Right lobe of liver (tissue), 4 donors: ENCODE measurements around the gene LACRT.

Experiments used
- POLR2A ChIP-seq: fragments of 450-650 bp; IDR thresholded peaks from one replicate; pipeline ENCODE4 v1.6.1; 2017; ENCODE audit warnings: antibody characterized with exemption, mild to moderate bottlenecking
- TF ChIP-seq, protein P1 (sequence below), 4 donors: fragments of 200-600 bp in 3 of 4; fragments of 450-650 bp in 1 of 4; IDR thresholded peaks; one replicate each; pipeline versions ENCODE4 v1.5.1 to v1.8.0; 2016 to 2022; ENCODE audit warnings: antibody characterized with exemption in 4 of 4, mild to moderate bottlenecking in 2 of 4
- donor health status: DM: no; HTN: no; CAD: no.
- donor health status: DM: no; HTN: no; CAD: no.
- donor health status: DM: no; HTN: yes; CAD: no.

DNA sequence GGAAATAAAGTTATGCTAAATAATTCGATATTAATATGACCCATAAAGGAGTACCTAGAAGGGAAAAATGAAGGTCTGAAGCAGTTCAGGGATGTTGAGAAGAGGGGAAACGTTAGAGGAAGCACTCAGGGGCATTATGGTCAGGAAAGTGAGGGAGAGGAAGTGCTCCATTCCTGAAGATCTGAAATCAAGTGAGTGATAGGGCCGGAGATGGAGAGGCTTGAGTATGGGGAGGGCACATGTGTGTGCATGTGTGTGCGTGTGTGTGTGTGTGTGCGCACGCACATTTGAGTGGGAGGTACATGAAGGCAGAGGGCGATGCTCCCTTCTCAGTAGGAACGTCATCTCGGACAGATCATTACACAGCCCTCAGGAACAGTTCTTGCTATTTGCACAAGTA lies 18.3 kb upstream of the LACRT start:
- TF ChIP-seq POLR2A = no peak
- TF ChIP-seq, protein P1, sequence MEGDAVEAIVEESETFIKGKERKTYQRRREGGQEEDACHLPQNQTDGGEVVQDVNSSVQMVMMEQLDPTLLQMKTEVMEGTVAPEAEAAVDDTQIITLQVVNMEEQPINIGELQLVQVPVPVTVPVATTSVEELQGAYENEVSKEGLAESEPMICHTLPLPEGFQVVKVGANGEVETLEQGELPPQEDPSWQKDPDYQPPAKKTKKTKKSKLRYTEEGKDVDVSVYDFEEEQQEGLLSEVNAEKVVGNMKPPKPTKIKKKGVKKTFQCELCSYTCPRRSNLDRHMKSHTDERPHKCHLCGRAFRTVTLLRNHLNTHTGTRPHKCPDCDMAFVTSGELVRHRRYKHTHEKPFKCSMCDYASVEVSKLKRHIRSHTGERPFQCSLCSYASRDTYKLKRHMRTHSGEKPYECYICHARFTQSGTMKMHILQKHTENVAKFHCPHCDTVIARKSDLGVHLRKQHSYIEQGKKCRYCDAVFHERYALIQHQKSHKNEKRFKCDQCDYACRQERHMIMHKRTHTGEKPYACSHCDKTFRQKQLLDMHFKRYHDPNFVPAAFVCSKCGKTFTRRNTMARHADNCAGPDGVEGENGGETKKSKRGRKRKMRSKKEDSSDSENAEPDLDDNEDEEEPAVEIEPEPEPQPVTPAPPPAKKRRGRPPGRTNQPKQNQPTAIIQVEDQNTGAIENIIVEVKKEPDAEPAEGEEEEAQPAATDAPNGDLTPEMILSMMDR (IDR thresholded peaks at IDR 0.05) = no peak
